Liver (tissue), 9 donors: Measurements from ENCODE around the gene PACSIN3. TPM values are rescaled to one million over a fixed set of nuclear protein-coding genes. Genes with fewer than 3 reads are reported as not detected.

ENCODE experiments used
- DNase-seq: peaks from one replicate; pipeline ENCODE4 v3.0.0-alpha.2; 2017; ENCODE audit warnings: low spot score
- H3K27ac ChIP-seq, 2 donors: one replicate each; pipeline ENCODE4 v1.7.0; 2013; ENCODE audit warnings: inconsistent platforms in 2 of 2, low read length in 2 of 2, control low read depth in 1 of 2, low read depth in 1 of 2, mild to moderate bottlenecking in 1 of 2
- H3K27me3 ChIP-seq, 4 donors: one replicate each; pipeline versions ENCODE4 v1.6.1 to v1.7.0; 2013; ENCODE audit warnings: low read length in 3 of 4, inconsistent platforms in 1 of 4, mild to moderate bottlenecking in 1 of 4, moderate library complexity in 1 of 4; ENCODE audit not compliant: control insufficient read depth in 4 of 4, insufficient read depth in 4 of 4
- H3K36me3 ChIP-seq, 4 donors: one replicate each; pipeline versions ENCODE4 v1.6.1 to v1.7.0; 2013; ENCODE audit warnings: low read length in 3 of 4, mild to moderate bottlenecking in 3 of 4, low read depth in 1 of 4, moderate library complexity in 1 of 4; ENCODE audit not compliant: control insufficient read depth in 4 of 4, insufficient read depth in 3 of 4
- H3K4me1 ChIP-seq, 4 donors: one replicate each; pipeline versions ENCODE4 v1.6.1 to v1.7.0; 2013; ENCODE audit warnings: low read length in 3 of 4, mild to moderate bottlenecking in 3 of 4, moderate library complexity in 1 of 4; ENCODE audit not compliant: control insufficient read depth in 4 of 4, insufficient read depth in 4 of 4
- H3K4me3 ChIP-seq, 3 donors: one replicate each; pipeline versions ENCODE4 v1.6.1 to v1.7.0; 2013; ENCODE audit warnings: low read length in 3 of 3, control low read depth in 1 of 3, low read depth in 1 of 3, mild to moderate bottlenecking in 1 of 3
- H3K9ac ChIP-seq, 2 donors: one replicate each; pipeline ENCODE4 v1.7.0; 2013; ENCODE audit warnings: low read length in 2 of 2, mild to moderate bottlenecking in 2 of 2, moderate library complexity in 2 of 2, control low read depth in 1 of 2, low read depth in 1 of 2
- H3K9me3 ChIP-seq, 4 donors: one replicate each; pipeline versions ENCODE4 v1.6.1 to v1.7.0; 2013; ENCODE audit warnings: low read length in 3 of 4; ENCODE audit not compliant: control insufficient read depth in 4 of 4
- ATF3 ChIP-seq: IDR thresholded peaks from 2 replicates; pipeline ENCODE4 v1.6.1; 2016; ENCODE audit warnings: antibody characterized with exemption
- CTCF ChIP-seq: fragments of 150-350 bp; IDR thresholded peaks from 2 replicates; pipeline ENCODE4 v1.5.1; 2017; ENCODE audit warnings: improper control_type of control experiment, low read depth, low read length; ENCODE audit not compliant: missing input control
- EGR1 ChIP-seq, 2 donors: IDR thresholded peaks; 2 replicates each; pipeline ENCODE4 v1.6.1; 2016 to 2018; ENCODE audit warnings: antibody characterized with exemption in 2 of 2, low read depth in 2 of 2
- FOXA1 ChIP-seq: IDR thresholded peaks from 2 replicates; pipeline ENCODE4 v1.6.1; 2016; ENCODE audit warnings: antibody characterized with exemption
- FOXA2 ChIP-seq: IDR thresholded peaks from 2 replicates; pipeline ENCODE4 v1.6.1; 2016; ENCODE audit warnings: antibody characterized with exemption
- GABPA ChIP-seq, 2 donors: IDR thresholded peaks in 1 of 2; conservative IDR thresholded peaks in 1 of 2; 2 replicates each; pipeline ENCODE4 v1.6.1; 2016; ENCODE audit warnings: antibody characterized with exemption in 2 of 2, mild to moderate bottlenecking in 1 of 2, moderate library complexity in 1 of 2
- HNF4A ChIP-seq, 2 donors: conservative IDR thresholded peaks; 2 replicates each; pipeline ENCODE4 v1.6.1; 2016; ENCODE audit warnings: antibody characterized with exemption in 2 of 2, mild to moderate bottlenecking in 2 of 2
- HNF4G ChIP-seq: IDR thresholded peaks from 2 replicates; pipeline ENCODE4 v1.6.1; 2016; ENCODE audit warnings: antibody characterized with exemption
- JUND ChIP-seq, 2 donors: IDR thresholded peaks; 2 replicates each; pipeline ENCODE4 v1.6.1; 2016; ENCODE audit warnings: antibody characterized with exemption in 2 of 2
- MAX ChIP-seq: IDR thresholded peaks from 2 replicates; pipeline ENCODE4 v1.6.1; 2016; ENCODE audit warnings: antibody characterized with exemption
- NR2F2 ChIP-seq: IDR thresholded peaks from 2 replicates; pipeline ENCODE4 v1.6.1; 2016; ENCODE audit warnings: antibody characterized with exemption
- RAD21 ChIP-seq, 2 donors: IDR thresholded peaks; 2 replicates each; pipeline ENCODE4 v1.6.1; 2016; ENCODE audit warnings: antibody characterized with exemption in 2 of 2, mild to moderate bottlenecking in 2 of 2
- REST ChIP-seq: IDR thresholded peaks from 2 replicates; pipeline ENCODE4 v1.6.1; 2016; ENCODE audit warnings: antibody characterized with exemption, mild to moderate bottlenecking
- RXRA ChIP-seq, 2 donors: IDR thresholded peaks; 2 replicates each; pipeline ENCODE4 v1.6.1; 2017 to 2018; ENCODE audit warnings: antibody characterized with exemption in 2 of 2, mild to moderate bottlenecking in 1 of 2
- SP1 ChIP-seq: IDR thresholded peaks from 2 replicates; pipeline ENCODE4 v1.6.1; 2018; ENCODE audit warnings: antibody characterized with exemption, mild to moderate bottlenecking
- TAF1 ChIP-seq: conservative IDR thresholded peaks from 2 replicates; pipeline ENCODE4 v1.6.1; 2016; ENCODE audit warnings: antibody characterized with exemption, mild to moderate bottlenecking
- YY1 ChIP-seq: IDR thresholded peaks from 2 replicates; pipeline ENCODE4 v1.6.1; 2016; ENCODE audit warnings: antibody characterized with exemption, mild to moderate bottlenecking
- ZBTB33 ChIP-seq: IDR thresholded peaks from 2 replicates; pipeline ENCODE4 v1.6.1; 2016; ENCODE audit warnings: antibody characterized with exemption
- WGBS: extraction: QIAGEN DNeasy Blood & Tissue Kit; methylation state at CpG from one replicate; pipeline ENCODE4 v1.1.7; 2013; 5-methylcytosine and 5-hydroxymethylcytosine counted together
- polyA plus RNA-seq, 2 donors: library from polyadenylated mRNA; stranded (reverse) in 1 of 2; unstranded in 1 of 2; fragments of 200-250 nt in 1 of 2; fragments of >200 nt in 1 of 2; fragmentation: Nextera tagmentation in 1 of 2; extraction: Ambion mirVana in 1 of 2; gene quantifications; one replicate each; pipeline versions ENCODE4 v1.2.1 to v1.2.3, GENCODE V29; 2013 to 2015
- total RNA-seq, 2 donors: library from RNA; depleted of rRNA; stranded (reverse); fragments of >200 nt; gene quantifications; one replicate each; pipeline ENCODE4 v1.2.3, GENCODE V29; 2014
- donor health status: healthy.
- donor health status: healthy.
- donor health status: healthy.
- donor health status: healthy.
- donor health status: healthy.

PACSIN3 gene
- total and polyA plus RNA-seq, 4 donors: 12.1 to 23.3 (median 19.7) TPM

GRCh38 chr11:47204637-47204989, 18.4 kb upstream of the PACSIN3 start:
- DNase-seq: no peak
- TF ChIP-seq GABPA (IDR thresholded peaks at IDR 0.05 in 1 of 2, conservative IDR thresholded peaks at IDR 0.05 in 1 of 2) (no peak), FOXA1 (no peak), HNF4A (conservative IDR thresholded peaks at IDR 0.05) (no peak), SP1 (no peak), NR2F2 (no peak), EGR1 (IDR thresholded peaks at IDR 0.05; ENCODE audit: low read depth in 2 of 2) (no peak), ATF3 (no peak), CTCF (no peak), RXRA (IDR thresholded peaks at IDR 0.05) (no peak), HNF4G (no peak), RAD21 (IDR thresholded peaks at IDR 0.05) (no peak), TAF1 (no peak), MAX (no peak), REST (no peak)
- Histone ChIP-seq H3K27ac (no peak overlapping the region), H3K9ac (no peak overlapping the region), H3K9me3 (no peaks in the 10 kb centered on the region), H3K4me1 (no peaks in the 10 kb centered on the region), H3K36me3 (no peaks in the 10 kb centered on the region), H3K27me3 (no peaks in the 10 kb centered on the region), H3K4me3 (no peak overlapping the region)
- WGBS: 88% methylated on average over 2 of the region's 2 CpGs

- Histone ChIP-seq H3K27me3 (no peaks in the 10 kb centered on the region), H3K4me1 (no peaks in the 10 kb centered on the region), H3K4me3 (no peak overlapping the region), H3K9ac (no peak overlapping the region), H3K27ac (no peak overlapping the region), H3K9me3 (no peaks in the 10 kb centered on the region), H3K36me3 (no peaks in the 10 kb centered on the region)
- no peak for DNase-seq
- 84% methylated on average over 5 of the region's 5 CpGs for WGBS
- TF ChIP-seq RXRA (IDR thresholded peaks at IDR 0.05): no peak
- TF ChIP-seq HNF4A (conservative IDR thresholded peaks at IDR 0.05): no peak
- no peak for TF ChIP-seq JUND (IDR thresholded peaks at IDR 0.05)
- TF ChIP-seq ATF3: no peak
- TF ChIP-seq FOXA2: no peak
- no peak for TF ChIP-seq GABPA (IDR thresholded peaks at IDR 0.05 in 1 of 2, conservative IDR thresholded peaks at IDR 0.05 in 1 of 2)
- no peak for TF ChIP-seq FOXA1
- TF ChIP-seq EGR1 (IDR thresholded peaks at IDR 0.05; ENCODE audit: low read depth in 2 of 2): no peak
- no peak for TF ChIP-seq NR2F2
- no peak for TF ChIP-seq SP1
- no peak for TF ChIP-seq HNF4G
- no peak for TF ChIP-seq TAF1
- TF ChIP-seq YY1: no peak
- no peak for TF ChIP-seq REST
- TF ChIP-seq MAX: no peak
- TF ChIP-seq ZBTB33: no peak
- no peak for TF ChIP-seq RAD21 (IDR thresholded peaks at IDR 0.05)
These were observed 16.3 kb upstream of the PACSIN3 start for GRCh38 chr11:47202576-47202975.
